HG03097 (cell line): ENCODE data around the gene CACNB2.

ENCODE experiments used
- ATAC-seq: cut with Tn5 transposase; IDR thresholded peaks from one replicate; pipeline ENCODE4 v1.9.1; 2021; ENCODE audit not compliant: unreplicated experiment, low FRiP score

Gene CACNB2

DNA sequence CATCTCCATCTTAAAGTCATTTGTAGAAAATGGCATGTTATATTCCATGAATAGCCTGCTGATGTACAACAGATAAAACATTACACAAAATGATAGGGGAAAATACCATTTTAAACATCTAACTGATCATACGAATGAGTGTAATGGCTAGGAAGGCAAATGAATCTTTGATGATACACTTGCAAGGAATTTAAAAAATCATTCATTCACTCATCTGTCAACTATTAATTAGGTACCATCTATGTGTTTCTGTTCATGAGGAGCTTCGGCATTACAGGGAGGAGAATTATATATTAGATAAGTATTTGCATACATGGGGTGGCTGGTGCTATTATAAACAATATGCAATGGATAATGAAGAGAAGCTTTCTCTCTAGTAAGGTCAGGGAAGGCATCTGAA, 183.7 kb downstream of the CACNB2 start:
- ATAC-seq = no peak

DNA sequence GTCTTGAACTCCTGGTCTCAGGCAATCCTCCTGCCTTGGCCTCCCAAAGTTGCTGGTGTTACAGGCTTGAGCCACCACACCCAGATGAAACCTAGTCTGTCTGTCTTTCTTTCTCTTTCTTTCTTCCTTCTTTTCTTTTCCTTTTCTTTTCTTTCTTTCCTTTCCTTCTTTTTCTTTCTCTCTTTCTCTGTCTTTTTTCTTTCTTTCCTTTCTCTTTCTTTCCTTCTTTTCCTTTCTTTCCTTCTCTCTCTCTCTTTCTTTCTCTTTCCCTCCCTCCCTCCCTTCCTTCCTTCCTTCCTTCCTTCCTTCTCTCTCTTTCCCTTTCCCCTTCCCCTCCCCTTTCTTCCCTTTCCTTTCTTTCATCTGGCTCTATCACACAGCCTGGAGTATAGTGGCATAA, 185.2 kb downstream of the CACNB2 start:
- ATAC-seq = no peak

- no peak for ATAC-seq
Observed at GRCh38 chr10:18325889-18326531, 185.8 kb downstream of the CACNB2 start.

DNA sequence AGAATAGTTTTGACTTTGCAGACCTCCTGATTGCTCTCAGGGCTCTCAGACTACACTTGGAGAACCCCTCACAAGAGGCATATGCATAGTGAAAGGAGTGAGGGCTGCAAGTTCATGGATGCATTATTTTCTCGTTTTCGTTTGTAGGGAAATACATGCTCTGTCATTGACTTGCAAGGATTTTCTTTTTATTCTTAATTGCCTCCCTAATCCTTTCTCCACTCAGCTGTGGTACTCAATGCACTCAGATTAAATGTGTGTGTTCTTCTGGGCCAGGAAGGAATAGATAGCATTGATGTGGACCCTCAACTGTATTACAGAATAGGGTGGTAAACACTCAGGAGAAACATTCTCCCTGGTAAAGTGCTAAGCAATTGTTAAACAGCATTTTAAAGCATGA, 188.7 kb downstream of the CACNB2 start:
- ATAC-seq = no peak

GRCh38 chr10:18332048-18332447, 191.8 kb downstream of the CACNB2 start:
- no peak for ATAC-seq

DNA sequence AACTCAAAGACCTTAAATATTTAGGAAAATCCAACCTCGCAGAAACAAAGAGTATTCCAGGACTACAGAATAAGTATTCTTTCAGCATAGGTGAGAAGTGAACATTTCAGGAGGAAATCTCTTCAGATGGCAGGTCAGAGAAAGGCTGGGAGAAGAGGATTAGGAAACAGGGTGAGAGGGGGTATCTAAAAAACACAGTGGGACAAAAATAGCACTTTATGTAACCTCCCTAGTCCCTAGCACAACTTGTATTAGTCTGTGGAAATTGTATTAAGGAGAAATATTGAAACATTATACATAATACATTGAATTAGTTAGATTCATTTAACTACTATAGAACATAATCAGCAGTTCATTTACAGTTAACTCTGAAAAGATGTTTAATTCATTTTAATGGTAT, 192.3 kb downstream of the CACNB2 start:
- no peak for ATAC-seq

DNA sequence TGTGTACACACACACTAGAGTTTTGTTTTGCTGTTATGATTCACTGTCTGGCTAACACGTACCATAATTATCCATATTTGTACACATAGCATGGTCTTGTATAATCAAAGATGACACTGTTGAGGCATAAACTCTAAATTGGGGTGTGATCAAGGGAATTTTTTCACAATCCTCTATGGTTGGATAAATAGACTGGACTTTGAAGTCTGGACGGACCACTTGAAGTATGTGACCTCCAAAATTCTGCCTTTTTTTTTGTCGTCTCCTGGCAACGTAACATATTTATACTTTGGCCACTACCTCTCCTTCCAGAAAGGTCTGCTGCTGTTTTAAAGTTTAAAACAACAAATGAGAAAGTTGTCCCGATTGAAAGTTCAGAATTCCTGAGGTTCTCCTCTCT, 193.4 kb downstream of the CACNB2 start:
- ATAC-seq = no peak

GRCh38 chr10:18334116-18334867, 194.1 kb downstream of the CACNB2 start:
- no peak for ATAC-seq

DNA sequence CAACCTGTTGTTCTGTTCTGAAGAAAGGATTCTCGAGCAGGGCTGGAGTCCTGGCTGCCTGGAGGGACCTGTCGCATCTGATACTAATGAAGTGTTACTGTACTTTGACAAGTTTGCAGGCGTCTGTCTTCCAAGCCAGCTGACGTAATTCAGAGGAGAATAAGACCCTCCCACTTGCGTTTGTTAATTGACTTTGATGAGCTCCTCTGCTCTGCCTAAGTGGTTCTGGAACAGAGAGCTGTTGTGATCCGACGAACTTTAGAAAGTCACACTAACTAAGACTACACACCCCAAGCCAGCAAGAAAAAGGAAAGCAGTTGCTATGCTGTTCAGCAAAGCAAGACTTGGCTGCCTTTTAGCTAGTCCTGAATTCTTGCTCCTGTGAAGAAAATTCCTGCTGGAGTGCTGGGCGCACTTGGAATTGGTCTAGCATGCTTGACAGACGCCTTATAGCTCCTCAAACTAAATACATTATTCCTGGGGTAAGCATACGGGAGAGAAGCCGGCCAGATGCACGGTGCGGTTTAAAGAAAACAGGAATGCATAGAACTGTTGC, 200.3 kb downstream of the CACNB2 start:
- ATAC-seq = no peak

GRCh38 chr10:18341055-18341454, 200.8 kb downstream of the CACNB2 start:
- ATAC-seq = no peak

- no peak for ATAC-seq
Observed at GRCh38 chr10:18343573-18343972, 203.3 kb downstream of the CACNB2 start.

DNA sequence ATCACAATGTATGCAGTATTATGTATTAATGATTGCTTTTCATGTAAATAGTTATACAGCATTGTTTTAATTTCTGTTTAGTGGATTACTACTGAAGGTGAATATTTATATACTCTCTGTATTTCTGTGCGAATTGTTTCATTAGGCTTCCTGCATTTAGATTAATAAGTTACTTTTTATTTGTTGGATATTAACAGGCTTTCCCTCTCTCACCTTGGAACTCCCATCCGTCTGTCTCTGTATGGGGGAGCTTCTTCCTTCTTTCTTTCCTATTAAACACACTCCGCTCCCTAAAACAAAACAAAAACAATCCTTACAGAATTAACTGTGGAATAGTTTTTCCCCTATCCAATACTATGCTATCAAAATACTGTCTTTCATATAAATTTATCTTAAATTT, 205.1 kb downstream of the CACNB2 start:
- no peak for ATAC-seq

DNA sequence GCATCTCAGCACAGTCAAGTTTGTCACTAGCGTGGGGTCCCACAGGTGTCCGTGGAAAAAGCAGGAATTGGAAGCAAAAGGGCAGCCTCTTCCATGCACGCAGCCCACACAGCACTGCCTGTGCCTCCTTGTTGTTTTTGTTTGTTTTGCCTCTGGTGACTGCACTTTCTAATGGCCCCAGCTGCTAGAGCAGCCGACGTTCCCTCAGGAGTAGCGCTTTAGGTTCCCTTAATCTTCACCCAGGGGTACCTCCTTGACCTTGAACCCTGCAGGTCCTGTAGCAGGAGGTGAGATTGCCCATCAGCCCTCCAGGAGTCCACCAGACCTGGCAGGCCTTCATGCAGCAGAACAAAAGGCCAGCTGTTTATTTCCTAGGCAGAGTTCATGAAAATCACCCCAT, 210.1 kb downstream of the CACNB2 start:
- ATAC-seq = no peak

DNA sequence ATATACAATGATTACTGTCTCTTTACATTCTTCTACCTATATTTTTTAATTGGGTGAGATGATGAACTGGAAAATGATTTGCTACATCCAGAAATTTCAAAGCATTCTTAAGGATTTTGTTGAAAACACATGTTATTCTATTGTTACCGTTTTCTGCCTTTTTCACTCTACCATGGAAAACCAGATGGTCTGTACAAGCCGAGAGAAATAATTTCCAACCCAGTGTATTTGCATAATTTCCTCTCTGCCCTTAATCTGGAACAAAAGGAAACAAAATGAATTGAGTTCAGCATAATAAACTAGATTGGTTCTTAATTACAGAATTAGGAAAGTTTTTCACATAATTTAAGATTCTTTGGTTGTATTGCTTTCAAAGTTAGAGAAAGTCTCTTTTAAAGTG, 211.2 kb downstream of the CACNB2 start:
- no peak for ATAC-seq

DNA sequence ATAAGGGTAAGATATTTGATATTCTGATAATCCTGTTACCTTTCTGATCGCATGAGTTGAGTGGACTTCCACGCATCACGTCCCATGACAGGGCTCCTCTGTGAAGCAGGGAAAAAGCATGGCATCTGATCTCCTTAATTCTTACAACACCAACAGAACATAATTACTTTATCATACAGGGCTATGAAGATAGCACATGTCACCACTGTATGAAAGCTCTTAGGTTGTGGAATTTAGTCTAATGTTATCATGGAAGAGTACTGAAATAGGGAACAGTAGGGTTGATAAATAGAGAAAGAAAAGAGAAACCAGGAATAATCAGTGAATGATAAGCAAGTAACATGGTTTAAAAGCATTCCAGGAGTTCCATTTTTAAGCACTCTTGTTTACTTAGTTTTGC, 212.0 kb downstream of the CACNB2 start:
- ATAC-seq = no peak

GRCh38 chr10:18359812-18360211, 219.6 kb downstream of the CACNB2 start:
- ATAC-seq = no peak

GRCh38 chr10:18362892-18363291, 222.7 kb downstream of the CACNB2 start:
- no peak for ATAC-seq

- ATAC-seq = peak; percentile 97
Observed at GRCh38 chr10:18364987-18365775, 225.0 kb downstream of the CACNB2 start.

- ATAC-seq = no peak
Observed at GRCh38 chr10:18367840-18368239, 227.6 kb downstream of the CACNB2 start.

GRCh38 chr10:18368273-18368672, 228.0 kb downstream of the CACNB2 start:
- ATAC-seq = no peak

DNA sequence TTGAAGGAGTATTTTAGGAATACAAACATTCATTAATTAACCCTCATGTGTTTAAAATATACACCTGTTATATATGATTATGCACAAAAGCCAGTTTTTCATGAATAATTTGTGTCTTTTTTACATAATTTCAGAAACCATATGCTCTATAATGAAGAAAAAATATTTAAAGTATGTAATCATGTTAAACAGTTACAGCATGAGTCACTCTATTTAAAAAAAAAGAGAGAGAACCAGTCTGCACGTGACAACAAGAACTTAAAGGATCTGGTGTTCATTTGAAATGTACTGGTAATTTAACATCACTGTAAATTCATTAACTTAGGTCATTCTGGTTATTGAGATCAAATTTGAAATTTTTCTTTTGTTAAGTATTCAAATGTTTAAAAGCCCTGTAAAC, 228.5 kb downstream of the CACNB2 start:
- no peak for ATAC-seq
